Left colon (tissue), 2 donors: ENCODE data around the gene SNX30. TPM values are rescaled to one million over a fixed set of nuclear protein-coding genes. Genes with fewer than 3 reads are reported as not detected.
A peak's percentile ranks its signal among the peaks of the same experiment; 100 is the strongest.

ENCODE experiments used
- ATAC-seq: fragments of 200-7000 bp; cut with Tn5 transposase; one replicate; pipeline ENCODE4 v1.9.1; 2020; ENCODE audit warnings: mild to moderate bottlenecking, moderate library complexity
- DNase-seq, 2 donors: peaks; one replicate each; pipeline ENCODE4 v3.0.0-alpha.2; 2020
- intact Hi-C, 2 donors: fragments of 100-400 bp; cut with DNase I in 1 of 2; cut with micrococcal nuclease in 1 of 2; formaldehyde crosslinking; loops; one replicate each; pipeline versions ENCODE4 v1.11.2 to v1.14.0; 2022; cut with DNase I, micrococcal nuclease
- total RNA-seq, 2 donors: library from RNA; stranded (reverse); fragmentation: NEBNext Ultra II Directional; extraction: Animal tissue kit (Norgen Biotek cat#: 25700); gene quantifications; one replicate each; pipeline ENCODE4 v1.2.1, GENCODE V29; 2021
- donor health status: DM: no; HTN: no; CAD: no.
- donor health status: DM: yes; HTN: yes; CAD: no.

SNX30 gene
- total RNA-seq, 2 donors from 2014 or later: 30.7 to 35.3 TPM

DNA sequence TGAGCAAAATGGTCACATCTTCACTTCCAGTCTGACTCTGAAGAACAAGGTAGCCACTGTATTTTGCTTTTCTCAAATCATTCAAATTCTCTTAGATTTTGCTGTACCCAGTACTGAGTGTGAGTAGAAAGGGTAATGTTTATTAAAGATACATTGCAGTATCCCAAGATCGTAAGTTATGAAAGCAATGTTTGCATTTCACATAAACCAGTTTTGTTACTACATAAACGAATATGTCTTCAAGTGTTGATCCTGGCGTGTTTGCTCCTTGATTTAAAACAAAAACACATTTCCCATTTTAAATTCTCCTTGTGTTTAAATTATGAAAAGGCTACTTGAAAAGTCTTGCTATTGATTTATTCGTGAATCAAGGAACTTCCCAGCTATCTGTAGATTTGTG, 22.0 kb downstream of the SNX30 start:
- DNase-seq (no peak), ATAC-seq (no peak)

DNA sequence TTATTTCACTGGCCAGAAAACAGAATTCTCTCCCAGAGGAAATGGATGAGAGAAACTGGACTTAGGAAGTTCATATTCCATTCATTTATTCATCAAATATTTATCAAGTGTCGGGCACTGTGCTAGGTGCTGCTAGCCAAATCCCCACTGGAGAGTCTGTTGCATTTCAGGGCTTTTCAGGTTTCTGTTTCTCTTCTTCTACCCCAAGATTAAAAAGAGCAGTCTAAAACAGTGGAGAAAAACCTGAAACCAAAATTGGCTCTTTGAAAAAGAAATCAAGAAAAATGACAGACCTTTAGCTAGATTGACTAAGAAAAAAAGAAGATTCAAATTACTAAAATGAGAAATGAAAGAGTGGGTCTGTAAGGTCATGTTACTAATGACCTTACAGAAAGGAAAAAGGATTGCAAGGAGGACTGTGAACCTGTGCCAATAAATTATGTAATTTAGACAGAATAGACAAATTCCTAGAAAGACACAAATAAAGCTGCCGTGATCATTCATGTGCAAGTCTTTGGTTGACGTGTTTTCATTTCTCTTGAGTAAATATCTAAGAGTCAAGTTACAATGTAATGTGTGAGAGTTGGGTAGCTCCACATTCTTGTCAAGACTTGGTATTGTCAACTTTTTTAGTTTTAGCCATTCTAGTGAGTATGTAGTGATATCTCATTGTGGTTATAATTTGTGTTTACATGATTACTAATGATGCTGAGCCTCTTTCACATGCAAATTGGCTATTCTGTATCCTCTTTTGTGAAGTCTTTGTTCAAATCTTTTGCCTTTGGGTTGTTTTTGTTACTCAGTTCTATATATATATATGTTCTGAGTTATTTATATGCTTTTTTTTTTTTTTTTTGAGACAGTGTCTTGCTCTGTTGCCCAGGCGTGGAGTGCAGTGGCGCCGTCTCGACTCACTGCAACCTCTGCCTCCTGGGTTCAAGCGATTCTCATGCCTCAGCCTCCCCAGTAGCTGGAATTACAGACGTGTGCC, 23.7 kb downstream of the SNX30 start:
- ATAC-seq (no peak), DNase-seq (no peak)
- intact Hi-C loops: no loop called here

More for the DNA sequence above, 22.0 kb downstream of the SNX30 start:
- intact Hi-C loops: no loop called here

DNA sequence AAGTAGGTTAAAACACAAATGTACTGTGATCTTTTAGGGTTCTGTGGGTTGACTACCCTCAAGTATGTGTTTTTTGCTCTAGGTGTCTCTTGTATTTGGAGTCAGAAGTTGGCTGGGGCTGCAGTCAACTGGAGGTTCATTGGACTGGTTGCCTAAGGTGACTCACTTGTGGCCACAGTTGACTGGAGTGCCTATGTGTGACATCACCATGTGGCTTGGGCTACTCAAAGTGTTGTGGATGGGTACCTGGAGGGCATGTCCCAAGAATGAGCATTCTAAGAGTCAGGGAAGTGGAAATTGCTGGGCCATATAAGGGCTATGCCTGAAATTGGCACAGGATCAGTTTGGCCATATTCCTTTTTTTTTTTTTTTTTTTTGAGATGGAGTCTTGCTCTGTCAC, 27.4 kb downstream of the SNX30 start:
- no peak for ATAC-seq
- intact Hi-C loops: no loop called here
- no peak for DNase-seq

DNA sequence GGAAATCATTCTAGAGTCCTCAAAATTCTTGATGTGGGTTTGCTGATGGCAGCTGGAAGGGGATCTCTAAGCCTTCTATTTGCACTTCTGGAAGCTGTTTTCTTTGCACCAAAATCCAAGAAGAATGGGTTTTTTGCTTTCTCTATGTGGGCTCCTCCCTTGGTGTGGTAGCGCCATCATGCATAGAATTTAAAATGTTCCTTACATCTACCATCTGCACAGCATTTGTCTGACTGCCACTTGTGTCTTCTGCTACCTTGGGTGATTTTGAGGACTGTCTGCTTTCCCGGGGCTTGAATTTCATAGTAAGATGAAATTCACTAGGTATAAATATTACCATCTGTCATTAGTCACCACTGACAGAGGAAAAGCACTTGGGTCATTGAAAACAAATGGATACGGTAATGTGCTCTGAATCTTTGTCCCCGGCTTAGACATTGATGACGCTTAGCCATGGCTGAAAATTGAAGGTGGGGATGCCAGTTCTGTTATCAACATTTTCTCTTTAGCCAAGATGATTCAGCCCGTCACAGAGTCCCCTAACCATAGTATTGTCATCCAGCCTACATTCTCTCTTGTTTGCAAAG, 30.0 kb downstream of the SNX30 start:
- ATAC-seq (no peak), DNase-seq (no peak)
- intact Hi-C loops: no loop called here

DNA sequence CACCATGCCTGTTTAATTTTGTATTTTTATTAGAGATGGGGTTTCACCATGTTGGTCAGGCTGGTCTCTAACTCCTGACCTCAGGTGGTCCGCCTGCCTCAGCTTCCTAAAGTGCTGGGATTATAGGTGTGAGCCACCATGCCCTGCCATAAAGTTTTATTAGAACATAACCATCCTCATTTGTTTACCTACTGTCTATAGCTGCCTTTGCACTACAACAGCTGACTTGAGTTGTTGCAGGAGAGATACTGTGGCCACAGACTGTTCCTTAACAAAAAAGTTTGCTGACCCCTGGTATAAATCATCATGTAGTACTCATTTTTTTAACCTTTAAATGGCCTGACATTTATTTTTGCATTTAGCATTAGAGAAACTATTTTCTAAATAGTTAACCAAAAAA, 31.7 kb downstream of the SNX30 start:
- DNase-seq: no peak
- intact Hi-C loops: no loop called here

DNA sequence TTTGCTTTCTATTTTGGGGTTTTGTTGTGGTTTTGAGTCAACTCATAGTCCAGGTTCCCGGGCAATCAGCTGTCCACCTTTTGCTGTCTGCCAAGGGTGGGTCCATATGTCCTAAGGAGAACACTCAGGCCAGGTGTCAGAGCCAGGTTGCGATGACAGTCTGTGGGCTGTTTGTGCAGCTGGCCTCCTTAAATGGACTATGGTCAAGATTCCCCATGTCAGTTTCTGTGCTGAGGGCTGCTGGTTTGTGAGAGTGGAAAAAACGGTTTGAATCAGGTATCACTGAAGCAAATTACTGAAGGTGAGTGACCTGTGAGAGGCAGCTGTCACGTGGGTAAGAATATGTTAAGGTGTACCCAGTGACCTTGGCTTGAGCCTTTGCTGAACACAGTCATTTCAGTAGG, 33.0 kb downstream of the SNX30 start:
- DNase-seq (peak; percentile 34 to 50), ATAC-seq (peak; percentile 64)
- intact Hi-C loops: no loop called here

More for the DNA sequence above, 31.7 kb downstream of the SNX30 start:
- peak; percentile 82 for ATAC-seq

DNA sequence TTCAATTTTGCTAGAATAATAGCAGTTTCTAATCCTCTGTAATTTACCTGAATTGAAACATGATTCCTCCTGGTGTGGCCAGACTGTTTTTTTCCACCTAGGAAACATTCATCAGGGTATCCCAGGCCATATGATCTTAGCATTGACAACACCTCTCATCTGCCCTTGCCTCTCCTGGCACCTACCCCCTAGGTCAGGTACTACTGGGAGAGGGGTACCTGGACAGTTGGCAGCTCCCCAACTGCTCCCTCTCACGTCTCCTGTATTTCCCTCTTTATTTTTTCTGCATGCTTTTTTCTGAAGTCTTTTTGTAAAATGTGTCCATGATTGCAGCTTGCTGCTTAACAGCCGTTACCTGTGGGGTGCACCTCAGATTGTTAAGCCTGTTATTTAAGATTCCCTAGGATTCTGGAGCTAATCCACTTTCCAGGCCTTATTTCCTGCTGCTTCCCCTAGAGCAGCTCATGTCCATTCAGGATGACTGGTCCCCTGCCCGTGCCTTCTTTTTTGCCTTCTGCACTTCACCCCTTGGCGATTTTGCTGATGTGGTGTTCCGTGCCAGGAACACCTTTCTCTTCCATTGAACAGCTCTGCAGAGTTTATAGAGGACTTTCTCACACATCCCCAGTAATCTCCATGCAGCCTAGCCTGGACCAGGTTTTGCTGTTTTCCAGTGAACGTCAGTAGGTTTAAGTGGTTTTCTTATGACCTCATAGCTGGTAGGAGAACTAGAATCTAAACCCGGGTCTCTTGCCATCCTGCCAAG, 33.6 kb downstream of the SNX30 start:
- intact Hi-C loops: no loop called here
- DNase-seq (no peak), ATAC-seq (peak; percentile 37)

DNA sequence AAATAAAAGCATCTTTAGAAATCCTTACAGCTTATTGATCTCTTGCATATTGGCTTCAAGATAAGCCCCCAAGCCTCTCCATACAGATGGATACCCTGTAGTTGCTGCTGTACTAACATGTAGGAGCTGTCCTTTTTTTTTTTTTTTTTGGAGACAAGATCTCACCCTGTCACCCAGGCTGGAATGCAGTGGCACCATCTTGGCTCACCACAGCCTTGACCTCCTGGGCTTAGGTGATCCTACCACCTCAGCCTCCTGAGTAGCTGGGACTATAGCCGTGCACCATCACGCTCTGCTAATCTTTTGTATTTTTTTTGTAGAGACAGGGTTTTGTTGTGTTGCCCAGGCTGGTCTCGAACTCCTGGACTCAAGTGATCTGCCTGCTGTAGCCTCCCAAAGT, 35.4 kb downstream of the SNX30 start:
- ATAC-seq: no peak
- intact Hi-C loops: no loop called here
- no peak for DNase-seq

DNA sequence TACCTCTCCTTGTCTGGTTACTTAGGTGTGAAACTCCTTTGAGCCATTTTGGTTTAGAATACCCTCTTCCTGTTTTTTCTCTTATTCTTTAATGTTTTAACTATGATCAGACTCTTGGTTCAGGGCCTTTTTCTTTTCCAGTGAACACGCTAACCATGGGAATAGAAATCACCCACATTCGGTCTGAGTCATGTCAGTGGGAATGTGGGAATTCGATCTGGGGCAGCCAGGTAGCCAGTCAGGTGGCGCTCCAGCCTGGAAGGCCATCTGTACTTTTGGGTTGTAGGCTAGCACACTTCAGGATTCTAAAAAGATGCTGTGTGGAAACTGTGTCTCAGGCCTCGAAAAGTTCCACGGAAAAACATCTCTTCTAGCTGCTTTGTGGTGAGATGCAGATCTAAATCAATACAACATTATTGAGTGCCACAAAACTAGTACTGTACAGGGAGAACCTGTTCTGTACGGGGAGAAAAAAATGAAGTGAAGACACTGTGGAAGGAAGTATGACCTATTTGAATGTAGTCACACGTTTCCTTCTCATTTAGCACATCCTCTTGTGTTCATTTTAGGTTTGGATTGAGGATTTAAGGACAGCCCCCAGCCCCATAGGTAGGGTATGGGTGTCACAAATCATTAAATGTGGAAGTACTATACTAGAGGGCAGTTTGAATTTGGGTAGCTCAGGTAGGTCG, 36.4 kb downstream of the SNX30 start:
- ATAC-seq (no peak), DNase-seq (no peak)
- intact Hi-C loops: no loop called here

DNA sequence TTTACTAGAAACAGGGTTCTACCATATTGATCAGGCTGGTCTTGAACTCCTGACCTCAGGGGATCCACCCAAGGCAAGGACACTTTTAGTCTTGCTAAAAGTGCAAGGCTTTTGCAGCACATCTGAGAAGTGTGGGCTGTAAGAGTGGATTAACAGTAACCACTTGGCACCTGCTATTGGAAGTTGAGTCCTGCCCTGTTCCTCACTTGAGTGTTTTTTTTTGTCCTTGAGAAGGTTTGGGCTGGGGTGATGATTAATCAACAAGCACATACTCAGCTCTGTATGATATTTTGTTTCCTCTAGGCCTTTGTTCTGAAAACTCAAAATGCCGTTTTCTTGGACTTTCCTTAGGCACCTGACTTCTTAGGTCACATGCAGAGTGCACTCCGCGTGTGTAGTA, 37.4 kb downstream of the SNX30 start:
- intact Hi-C loops: no loop called here
- no peak for ATAC-seq

DNA sequence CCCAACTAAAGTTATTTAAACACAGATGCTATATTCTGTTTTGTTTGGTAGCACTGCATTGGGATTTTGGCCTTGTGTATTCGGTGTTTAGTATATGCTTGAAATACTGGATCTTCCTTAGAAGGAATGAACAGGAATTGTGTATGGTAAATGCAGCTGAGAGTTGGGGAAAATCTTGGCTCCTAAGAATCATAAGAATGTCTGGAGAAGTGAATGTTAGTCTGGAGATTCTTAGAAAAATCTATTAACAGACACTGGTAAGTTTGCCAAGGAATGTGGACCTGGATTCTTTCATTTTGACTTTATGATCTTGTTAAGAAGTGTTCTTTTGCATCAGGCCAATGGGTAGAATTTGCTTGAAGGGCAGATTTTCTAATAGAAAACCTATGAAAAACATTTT, 38.9 kb downstream of the SNX30 start:
- ATAC-seq (no peak), DNase-seq (no peak)
- intact Hi-C loops: no loop called here

More for the DNA sequence above, 37.4 kb downstream of the SNX30 start:
- DNase-seq: no peak

DNA sequence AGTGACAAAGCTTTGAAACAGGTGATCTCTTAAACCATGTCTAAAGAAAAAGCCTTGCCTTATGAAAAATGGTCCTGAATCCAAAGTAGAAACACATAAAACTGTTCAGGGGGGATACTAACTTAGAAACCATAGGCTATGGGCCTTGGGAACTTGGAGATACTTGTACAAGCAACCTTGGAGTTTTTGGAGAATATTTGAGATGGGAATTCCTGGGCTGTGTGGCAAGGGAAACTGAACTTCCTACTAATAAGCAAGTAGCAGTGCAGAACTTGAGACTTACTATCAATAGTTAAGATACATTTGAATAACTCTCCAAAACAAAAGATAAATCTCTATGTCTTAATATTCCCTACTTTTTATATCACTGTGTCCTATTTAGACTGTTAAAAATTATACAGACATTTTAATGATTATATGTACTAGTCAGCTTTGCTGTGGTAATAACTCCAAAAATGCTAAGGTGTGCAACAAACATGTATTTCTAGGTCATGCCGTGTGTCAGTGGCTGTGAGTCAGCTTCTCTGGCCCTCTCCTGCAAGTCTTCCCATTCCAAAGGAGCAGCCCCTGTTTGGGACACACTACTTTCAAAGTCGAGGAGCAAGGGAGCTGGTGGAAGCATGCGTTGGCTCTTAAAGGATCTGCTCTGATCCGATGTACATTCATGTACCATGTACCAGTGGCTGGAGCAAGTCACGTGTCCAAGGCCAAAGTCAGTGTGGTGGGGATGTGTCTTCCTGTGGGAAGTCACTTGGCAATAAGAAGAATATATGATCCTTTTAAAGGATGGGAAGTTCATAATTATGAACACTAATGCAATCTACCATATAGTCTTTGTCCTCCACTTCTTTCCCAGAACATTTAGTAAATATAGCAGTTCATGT, 39.6 kb downstream of the SNX30 start:
- ATAC-seq (no peak), DNase-seq (no peak)
- intact Hi-C loops: loop anchor here in 1 of 2 donors (5.0 kb wide), 1 partner anchor 78 kb away; no protein-coding TSS in a partner anchor

DNA sequence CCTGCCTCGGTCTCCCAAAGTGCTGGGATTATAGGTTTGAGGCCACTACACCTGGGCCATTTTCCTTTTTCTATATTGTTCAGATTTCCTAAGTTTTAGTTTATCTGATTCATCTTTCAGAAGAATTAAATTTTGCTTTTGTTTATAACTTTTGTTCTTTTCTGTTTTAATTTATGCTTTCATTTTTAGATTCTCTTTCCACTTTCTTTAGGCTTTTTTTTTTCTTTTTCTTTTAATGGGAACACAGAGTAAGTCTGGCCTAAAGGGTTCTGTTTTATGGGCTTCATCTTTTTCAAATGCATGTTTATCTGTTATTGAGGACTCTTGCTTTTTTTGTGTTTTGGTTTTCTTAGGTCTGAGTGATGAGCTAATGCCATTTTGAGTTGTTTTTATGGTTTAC, 42.1 kb downstream of the SNX30 start:
- DNase-seq (no peak), ATAC-seq (no peak)
- intact Hi-C loops: loop anchor here in 1 of 2 donors (5.0 kb wide), 1 partner anchor 80 kb away; no protein-coding TSS in a partner anchor

DNA sequence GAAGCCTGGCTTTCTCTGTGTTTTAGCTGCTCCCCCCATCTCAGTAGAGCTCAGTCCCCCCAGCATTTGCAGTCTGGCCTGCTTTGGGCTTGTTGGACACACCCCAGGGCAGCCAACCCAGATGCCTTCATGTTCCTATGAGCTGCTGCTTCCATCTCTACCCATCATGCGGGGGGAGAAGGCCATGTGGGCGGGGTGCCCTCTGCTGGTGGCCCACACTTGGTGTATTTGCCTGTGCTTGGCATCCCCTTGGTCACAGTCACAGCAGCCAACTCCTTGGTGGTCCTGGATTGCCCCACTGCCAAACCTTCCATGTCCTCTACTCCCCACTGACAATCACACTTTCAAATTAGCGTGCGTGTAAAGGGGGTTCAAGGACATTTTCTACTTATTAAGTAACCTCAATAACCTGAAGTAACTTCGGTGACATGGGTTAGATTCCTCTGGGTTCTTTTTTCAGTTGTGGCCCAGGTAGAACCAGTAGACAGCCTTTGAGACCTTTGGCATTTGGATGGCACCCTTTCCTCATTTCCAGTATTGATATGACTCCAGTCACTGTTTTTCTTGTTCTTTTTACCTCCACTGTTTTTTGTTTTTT, 42.8 kb downstream of the SNX30 start:
- peak; percentile 71 to 84 for DNase-seq
- intact Hi-C loops: loop anchor here in 1 of 2 donors (5.0 kb wide), 1 partner anchor 81 kb away; no protein-coding TSS in a partner anchor
- ATAC-seq: peak; percentile 97

DNA sequence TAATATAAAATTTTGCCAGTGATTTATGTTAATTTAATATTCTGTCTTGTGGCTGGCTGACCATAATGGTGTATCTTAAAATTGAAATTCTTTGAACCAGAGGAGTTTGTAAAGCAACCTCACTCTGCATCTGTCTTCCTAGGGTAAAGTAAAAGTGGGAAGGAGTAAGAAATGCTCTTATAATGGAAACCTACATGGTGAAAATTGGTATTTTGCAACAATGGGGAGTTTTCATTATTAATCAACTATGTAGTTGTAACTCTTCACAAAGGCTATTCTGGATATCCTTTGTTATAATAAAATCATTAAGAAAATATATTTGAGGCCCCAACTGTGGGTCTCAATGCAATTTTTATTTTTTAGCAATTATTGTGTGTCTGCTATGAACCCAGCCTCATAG, 44.2 kb downstream of the SNX30 start:
- no peak for DNase-seq
- intact Hi-C loops: loop anchor here in 1 of 2 donors (5.0 kb wide), 1 partner anchor 82 kb away; no protein-coding TSS in a partner anchor
- no peak for ATAC-seq

DNA sequence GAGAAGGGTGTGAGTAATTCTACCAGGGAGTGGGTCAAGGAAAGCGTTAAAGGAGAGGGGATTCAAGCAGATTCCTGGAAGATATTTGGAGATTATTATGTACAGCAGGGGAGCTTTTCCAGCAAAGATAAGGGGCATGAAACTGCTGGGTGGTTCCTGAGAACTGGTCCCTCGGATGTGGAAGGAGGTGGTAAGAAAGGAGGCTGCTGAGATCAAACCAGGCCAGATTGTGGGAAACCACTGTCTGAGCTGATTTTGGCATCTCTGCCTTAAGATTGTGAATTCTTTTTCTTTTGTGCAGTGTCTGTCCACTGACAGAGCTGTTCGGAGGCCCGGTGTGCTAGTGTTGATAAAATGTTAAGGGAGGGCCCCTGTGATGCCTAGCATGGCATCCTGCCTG, 45.4 kb downstream of the SNX30 start:
- ATAC-seq (no peak), DNase-seq (no peak)
- intact Hi-C loops: no loop called here

DNA sequence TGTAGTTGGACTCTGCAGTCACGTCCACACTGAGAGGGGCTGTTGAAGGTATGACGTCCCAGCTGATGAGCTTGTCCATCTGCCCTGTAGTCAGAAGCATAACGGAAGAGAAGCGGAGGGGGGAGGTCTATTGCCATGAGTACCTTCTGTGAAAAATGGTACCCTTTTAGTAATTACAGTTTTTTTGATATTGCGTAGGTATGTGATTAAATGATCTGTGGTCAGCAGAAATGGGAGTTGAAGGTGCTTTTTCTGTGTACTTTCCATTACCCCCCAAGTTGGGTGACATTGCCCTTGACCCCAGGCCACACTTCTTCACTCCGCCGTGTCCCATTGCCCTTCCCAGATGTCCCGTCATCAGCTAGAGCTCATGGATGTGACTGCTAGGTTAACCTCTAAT, 45.9 kb downstream of the SNX30 start:
- ATAC-seq (no peak), DNase-seq (no peak)
- intact Hi-C loops: no loop called here
